SK-N-SH treated with all-trans-retinoic acid at 6 μM for 48 hours (cell line): ENCODE results near the gene NFYB.
"Not testable (repeated sequence)": the region's sequence is repeated elsewhere in the genome, so short reads cannot be mapped to it uniquely, and the experiment has no call there.

Experiments used
- ARNTL ChIP-seq: fragments of 450-650 bp; formaldehyde crosslinking; IDR thresholded peaks from 2 replicates; pipeline ENCODE4 v1.5.0; 2020; ENCODE audit warnings: low read depth, mild to moderate bottlenecking, moderate library complexity, borderline replicate concordance
- CREB5 ChIP-seq: fragments of 250-450 bp; sonication (Bioruptor Pico); IDR thresholded peaks from 2 replicates; pipeline ENCODE4 v1.5.1; 2020; ENCODE audit warnings: low read depth, mild to moderate bottlenecking, moderate library complexity
- CSDC2 ChIP-seq: fragments of 250-450 bp; sonication (Bioruptor Pico); IDR thresholded peaks from 2 replicates; pipeline ENCODE4 v1.5.0; 2020; ENCODE audit warnings: mild to moderate bottlenecking, moderate library complexity
- CSRNP3 ChIP-seq: fragments of 250-450 bp; sonication (Bioruptor Pico); IDR thresholded peaks from 2 replicates; pipeline ENCODE4 v1.5.1; 2021; ENCODE audit warnings: mild to moderate bottlenecking, moderate library complexity
- GLIS3 ChIP-seq: fragments of 250-450 bp; sonication (Bioruptor Pico); IDR thresholded peaks from 2 replicates; pipeline ENCODE4 v1.5.0; 2020; ENCODE audit warnings: mild to moderate bottlenecking, moderate library complexity
- ISL1 ChIP-seq: fragments of 250-450 bp; sonication (Bioruptor Pico); IDR thresholded peaks from 2 replicates; pipeline ENCODE4 v2.1.2; 2022; ENCODE audit warnings: mild to moderate bottlenecking, moderate library complexity
- PATZ1 ChIP-seq: fragments of 250-450 bp; sonication (Bioruptor Pico); IDR thresholded peaks from 2 replicates; pipeline ENCODE4 v1.8.0; 2020; ENCODE audit warnings: mild to moderate bottlenecking, moderate library complexity, borderline replicate concordance
- PPARA ChIP-seq: fragments of 250-450 bp; sonication (Bioruptor Pico); IDR thresholded peaks from 2 replicates; pipeline ENCODE4 v1.5.0; 2020; ENCODE audit warnings: mild to moderate bottlenecking, borderline replicate concordance
- RARB ChIP-seq: fragments of 250-450 bp; sonication (Bioruptor Pico); IDR thresholded peaks from 2 replicates; pipeline ENCODE4 v1.8.0; 2021; ENCODE audit warnings: mild to moderate bottlenecking, moderate library complexity
- SNAI2 ChIP-seq: fragments of 250-450 bp; sonication (Bioruptor Pico); IDR thresholded peaks from 2 replicates; pipeline ENCODE4 v1.5.0; 2020; ENCODE audit warnings: mild to moderate bottlenecking, moderate library complexity
- TCF4 ChIP-seq: fragments of 250-450 bp; sonication (Bioruptor Pico); IDR thresholded peaks from 2 replicates; pipeline ENCODE4 v1.8.0; 2021; ENCODE audit warnings: mild to moderate bottlenecking, moderate library complexity, borderline replicate concordance
- TSHZ2 ChIP-seq: fragments of 250-450 bp; sonication (Bioruptor Pico); IDR thresholded peaks from 2 replicates; pipeline ENCODE4 v1.5.0; 2020; ENCODE audit warnings: mild to moderate bottlenecking, moderate library complexity
- ZFP30 ChIP-seq: fragments of 450-650 bp; formaldehyde crosslinking; IDR thresholded peaks from 2 replicates; pipeline ENCODE4 v1.5.0; 2022; ENCODE audit warnings: mild to moderate bottlenecking, moderate library complexity
- ZNF70 ChIP-seq: fragments of 450-650 bp; formaldehyde crosslinking; IDR thresholded peaks from 2 replicates; pipeline ENCODE4 v1.5.0; 2020; ENCODE audit warnings: mild to moderate bottlenecking, moderate library complexity

- TF ChIP-seq CREB5 (CRISPR knock-in tag); TSHZ2 (CRISPR knock-in tag); ISL1 (CRISPR knock-in tag); PATZ1; CSDC2; ZFP30 (CRISPR knock-in tag); CSRNP3 (CRISPR knock-in tag); GLIS3; PPARA (CRISPR knock-in tag); ARNTL; ZNF70; TCF4 (CRISPR knock-in tag); RARB; SNAI2: not testable (repeated sequence)
Measured at GRCh38 chr12:104163028-104163427, 25.0 kb upstream of the NFYB start.
